ENCODE results near the gene MEN1.

DNA sequence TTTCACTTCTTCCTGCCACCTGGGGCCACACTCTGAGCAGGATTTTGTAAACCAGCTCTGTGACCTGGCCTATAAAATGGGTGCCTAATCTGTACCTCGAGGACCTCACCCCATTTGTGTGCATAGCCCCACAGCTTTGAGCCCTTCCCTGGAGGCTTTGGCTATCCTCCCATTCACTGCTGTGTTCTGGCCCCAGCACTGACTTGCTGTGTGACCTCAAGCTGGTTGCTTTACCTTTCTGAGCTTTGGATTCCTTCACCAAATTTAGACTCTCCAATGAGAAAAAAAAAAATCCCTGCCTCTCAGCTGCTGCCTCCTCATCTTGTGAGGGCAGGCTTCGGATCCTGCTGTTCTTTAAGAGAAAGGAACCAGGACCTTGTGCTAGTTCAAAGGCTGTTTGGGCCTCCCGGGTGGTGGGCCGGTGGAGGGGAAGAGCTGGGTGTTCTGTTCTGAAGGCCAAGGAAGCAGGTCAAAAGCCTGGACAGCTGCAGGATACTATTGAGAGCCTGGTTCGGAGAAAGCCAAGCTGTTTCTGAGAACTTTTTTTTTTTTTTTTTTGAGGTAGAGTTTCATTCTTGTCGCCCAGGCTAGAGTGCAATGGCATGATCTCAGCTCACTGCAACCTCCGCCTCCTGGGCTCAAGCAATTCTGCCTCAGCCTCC, 49.5 kb downstream of the MEN1 start:
- TF ChIP-seq CTCF (IDR thresholded peaks at IDR 0.05) (no peak), POLR2A (IDR thresholded peaks at IDR 0.05) (no peak), POLR2AphosphoS5 (IDR thresholded peaks at IDR 0.05) (no peak)
